Tibial nerve (tissue), 4 donors: ENCODE data around the gene GNGT2.

Source experiments
- CTCF ChIP-seq, 5 experiments: fragments of 200-600 bp in 3 of 5; fragments of 450-650 bp in 2 of 5; sonication (generic) in 3 of 5; IDR thresholded peaks; one replicate each; pipeline ENCODE4 v1.5.1; 2016 to 2019; ENCODE audit warnings: antibody characterized with exemption in 5 of 5, mild to moderate bottlenecking in 3 of 5, moderate library complexity in 2 of 5
- EP300 ChIP-seq, 2 donors: sonication (generic); formaldehyde crosslinking; IDR thresholded peaks; one replicate each; pipeline ENCODE4 v1.6.1; 2017; ENCODE audit warnings: antibody characterized with exemption in 2 of 2, mild to moderate bottlenecking in 1 of 2
- POLR2A ChIP-seq, 2 donors: fragments of 450-650 bp; IDR thresholded peaks; one replicate each; pipeline ENCODE4 v1.6.1; 2017; ENCODE audit warnings: antibody characterized with exemption in 2 of 2, mild to moderate bottlenecking in 2 of 2, moderate library complexity in 2 of 2

- TF ChIP-seq CTCF (IDR thresholded peaks at IDR 0.05): no peak
- TF ChIP-seq EP300 (IDR thresholded peaks at IDR 0.05): no peak
- TF ChIP-seq POLR2A (IDR thresholded peaks at IDR 0.05): no peak
These were observed 43.7 kb upstream of the GNGT2 start for GRCh38 chr17:49254066-49254465.
